ENCODE data around the gene MAP2K4.

GRCh38 chr17:12070561-12070960, 49.9 kb downstream of the MAP2K4 start:
- no peak for TF ChIP-seq CTCF (IDR thresholded peaks at IDR 0.05; ENCODE audit: poor library complexity)
- no peak for TF ChIP-seq EZH2phosphoT487 (IDR thresholded peaks at IDR 0.05; ENCODE audit: low read depth, severe bottlenecking, unreplicated experiment)
- no peak for TF ChIP-seq EZH2 (IDR thresholded peaks at IDR 0.05; ENCODE audit: borderline replicate concordance)
